Retina (tissue), 1 donor: ENCODE data around the gene ZNF205.
A peak's percentile ranks its signal among the peaks of the same experiment; 100 is the strongest.

Experiments
- DNase-seq: peaks from one replicate; pipeline ENCODE4 v3.0.0-alpha.2; 2016

Gene ZNF205

DNA sequence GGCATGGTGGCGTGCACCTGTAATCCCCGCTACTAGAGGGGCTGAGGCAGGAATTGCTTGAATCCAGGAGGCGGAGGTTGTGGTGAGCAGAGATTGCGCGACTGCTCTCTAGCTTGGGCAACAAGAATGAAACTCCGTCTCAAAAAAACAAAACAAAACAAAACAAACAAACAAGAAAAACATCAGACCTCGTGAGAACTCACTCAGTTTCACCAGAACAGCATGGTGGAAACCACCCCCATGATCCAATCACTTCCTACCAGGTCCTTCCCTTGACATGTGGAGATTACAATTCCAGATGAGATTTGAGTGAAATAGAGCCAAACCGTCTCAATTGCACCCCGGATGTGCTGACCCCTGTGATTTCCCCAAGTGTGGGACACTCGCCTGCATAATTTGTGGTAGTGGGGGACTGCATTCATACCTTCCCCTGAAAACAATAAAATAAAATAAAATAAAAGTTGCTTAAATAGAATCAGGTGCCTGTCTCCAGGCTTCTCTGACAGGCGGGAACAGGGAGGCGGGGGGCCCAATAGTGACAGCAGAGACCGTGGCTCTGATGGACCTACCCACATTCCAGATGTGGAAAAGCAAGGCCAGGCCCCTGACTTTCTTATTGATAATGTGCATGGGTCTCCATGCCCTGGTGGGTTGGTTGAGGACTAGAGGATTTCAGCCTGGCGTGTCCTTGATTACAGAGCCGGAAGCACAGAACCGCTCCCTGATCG is 26.4 kb upstream of the ZNF205 start:
- DNase-seq, result no peak

DNA sequence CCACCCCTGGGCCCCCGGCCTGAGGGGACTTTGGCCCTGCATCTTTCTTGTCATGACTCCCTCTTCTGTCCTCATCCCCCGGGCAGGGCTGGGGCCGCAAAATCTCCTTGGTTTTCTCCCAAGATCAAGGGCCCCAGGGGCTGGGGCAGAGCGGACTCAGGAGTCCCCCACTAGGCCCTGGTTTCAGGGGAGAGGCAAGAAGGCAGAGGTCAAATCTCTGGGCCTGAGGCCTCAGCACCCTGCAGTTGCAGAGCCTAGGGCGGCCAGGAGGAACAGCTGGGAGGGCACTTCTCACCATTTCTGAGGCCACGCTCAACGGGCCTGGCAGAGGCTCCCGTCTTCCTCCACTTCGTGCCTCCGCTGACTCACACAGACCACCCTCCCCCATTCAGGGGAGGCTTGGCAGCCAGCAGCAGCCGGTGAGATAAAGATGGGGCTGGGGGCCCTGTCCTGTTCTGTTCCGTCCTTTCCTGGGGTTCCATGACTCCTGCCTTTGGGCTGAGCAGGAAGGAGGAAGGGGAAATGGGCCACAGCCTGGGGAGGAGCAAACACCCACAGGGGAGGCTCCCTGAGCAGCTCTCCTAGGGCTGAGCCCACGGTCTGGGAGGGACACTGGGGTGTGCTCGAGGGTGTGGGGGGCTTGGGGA is 25.7 kb upstream of the ZNF205 start:
- no peak for DNase-seq

DNA sequence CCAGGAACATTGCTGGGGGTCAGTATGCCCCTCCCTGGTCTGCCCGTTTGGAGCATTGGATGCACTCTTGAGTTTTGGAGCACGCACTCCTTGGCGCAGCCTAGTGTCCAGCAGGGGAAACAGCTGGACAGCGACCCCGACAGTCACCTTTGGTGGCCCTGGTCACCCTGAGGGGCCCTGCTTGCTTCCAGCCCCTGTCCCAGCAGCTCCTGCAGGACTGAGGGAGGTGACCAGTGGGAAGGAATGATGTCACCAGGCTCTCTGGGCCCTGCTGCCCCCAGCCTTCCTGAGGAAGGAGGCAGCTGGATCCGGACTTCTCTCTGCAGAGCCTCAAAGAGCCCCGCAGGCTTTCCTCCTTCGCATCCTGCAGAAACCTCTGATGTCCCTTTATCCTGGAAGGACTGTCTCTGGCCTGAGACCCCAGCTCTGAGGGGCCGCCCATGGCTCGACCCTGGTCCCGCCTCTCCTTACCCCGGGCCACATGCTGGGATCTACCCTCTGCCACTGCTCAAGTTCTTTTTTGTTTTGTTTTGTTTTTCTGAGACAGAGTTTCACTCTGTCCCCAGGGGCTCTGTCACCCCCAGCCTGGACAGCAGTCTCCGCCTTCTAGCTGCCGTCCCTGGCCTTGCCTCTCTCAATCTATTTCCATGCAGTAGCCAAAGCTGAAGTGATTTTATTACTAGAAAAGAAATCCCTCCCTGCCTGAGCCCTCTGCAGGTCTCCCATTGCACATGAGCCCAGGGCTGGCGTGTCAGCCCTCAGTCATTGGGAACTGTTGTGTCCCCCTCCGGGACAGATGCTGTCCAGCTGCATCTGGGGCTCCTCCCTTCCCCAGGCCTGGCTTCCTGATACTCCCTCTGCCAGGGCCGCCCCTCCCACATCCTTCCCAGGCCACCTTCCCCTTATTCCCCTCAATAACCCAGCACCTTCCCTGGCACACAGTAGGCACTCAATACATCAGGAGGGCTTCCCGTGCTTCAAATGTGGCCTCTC is 24.8 kb upstream of the ZNF205 start:
- no peak for DNase-seq

DNA sequence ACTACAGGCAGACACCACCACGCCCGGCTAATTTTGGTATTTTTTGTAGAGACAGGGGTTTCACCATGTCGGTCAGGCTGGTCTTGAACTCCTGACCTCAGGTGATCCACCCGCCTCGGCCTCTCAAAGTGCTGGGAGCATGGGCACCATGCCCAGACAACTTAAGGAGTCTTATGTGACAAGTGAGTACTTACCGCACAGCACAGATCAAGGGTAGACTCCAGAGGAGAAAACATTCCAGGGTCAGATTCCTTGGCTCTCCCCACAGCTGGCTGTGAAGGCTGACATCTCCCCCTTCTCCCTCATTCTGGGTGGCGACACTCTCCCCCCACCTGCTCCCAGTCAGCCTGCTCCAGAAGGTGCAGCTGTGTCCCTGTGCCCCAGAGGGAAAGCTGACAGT is 23.9 kb upstream of the ZNF205 start:
- DNase-seq, result no peak

GRCh38 chr16:3088925-3089716 is 23.3 kb upstream of the ZNF205 start:
- no peak for DNase-seq

DNA sequence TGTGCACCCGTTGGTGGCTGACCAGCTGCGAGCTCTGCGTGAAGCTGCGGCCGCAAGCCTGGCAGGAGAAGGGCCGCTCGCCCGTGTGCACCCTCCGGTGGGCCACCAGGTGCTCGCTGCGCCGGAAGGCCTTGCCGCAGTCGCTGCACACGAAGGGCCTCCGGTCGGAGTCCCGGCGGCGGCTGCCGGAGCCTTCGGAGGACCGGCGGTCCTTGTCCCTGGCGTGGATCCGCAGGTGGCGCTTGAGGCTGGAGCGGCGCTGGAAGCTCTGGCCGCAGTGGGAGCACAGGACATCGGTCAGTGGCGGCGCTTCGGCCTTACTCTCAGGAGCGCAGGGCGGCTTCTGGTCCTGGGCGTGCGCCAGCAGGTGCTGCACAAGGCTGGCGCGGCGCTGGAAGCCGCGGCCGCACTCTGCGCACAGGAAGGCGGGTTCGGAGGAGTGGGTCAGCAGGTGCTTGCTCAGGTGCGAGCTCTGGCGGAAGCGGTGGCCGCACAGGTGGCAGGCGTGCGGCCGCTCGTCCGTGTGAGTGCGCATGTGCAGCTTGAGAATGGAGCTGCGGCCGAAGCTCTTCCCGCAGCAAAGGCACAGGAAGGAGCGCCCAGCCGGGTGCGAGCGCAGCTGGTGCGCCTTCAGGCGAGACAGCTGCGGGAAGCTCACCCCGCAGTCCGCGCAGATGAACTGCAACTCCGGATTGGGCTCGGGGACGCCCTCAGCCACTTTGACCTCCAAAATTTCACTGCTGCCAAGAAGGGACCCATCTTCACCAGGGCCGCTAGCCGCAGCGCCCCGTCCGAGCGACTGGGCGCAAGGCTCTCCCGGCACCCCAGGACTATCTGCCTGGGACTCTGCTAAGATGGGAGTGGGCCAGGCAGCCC is 22.4 kb upstream of the ZNF205 start:
- DNase-seq, result no peak

GRCh38 chr16:3091551-3091950 is 20.8 kb upstream of the ZNF205 start:
- no peak for DNase-seq

DNA sequence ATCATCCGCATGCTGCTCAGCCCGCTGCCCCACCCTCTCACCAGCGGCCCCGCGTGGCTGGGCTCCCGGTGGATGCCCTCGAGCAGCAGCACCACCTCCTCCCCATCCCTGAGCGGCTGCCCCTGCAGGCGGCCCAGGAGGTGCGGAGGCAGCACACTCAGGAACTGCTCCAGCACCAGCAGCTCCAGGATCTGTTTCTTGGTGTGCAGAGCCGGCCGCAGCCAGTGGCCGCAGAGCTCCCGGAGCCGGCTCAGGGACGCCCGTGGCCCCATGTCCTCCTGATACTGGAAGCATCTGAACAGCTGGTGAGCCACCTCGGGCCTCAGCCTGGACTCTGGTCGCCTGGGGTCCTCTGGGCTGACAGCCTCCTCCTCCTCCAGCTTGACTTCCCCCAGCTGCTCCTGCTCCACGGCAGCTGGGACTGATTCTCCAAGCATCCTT is 19.9 kb upstream of the ZNF205 start:
- DNase-seq, result no peak

GRCh38 chr16:3094289-3095027 is 17.9 kb upstream of the ZNF205 start:
- no peak for DNase-seq

DNA sequence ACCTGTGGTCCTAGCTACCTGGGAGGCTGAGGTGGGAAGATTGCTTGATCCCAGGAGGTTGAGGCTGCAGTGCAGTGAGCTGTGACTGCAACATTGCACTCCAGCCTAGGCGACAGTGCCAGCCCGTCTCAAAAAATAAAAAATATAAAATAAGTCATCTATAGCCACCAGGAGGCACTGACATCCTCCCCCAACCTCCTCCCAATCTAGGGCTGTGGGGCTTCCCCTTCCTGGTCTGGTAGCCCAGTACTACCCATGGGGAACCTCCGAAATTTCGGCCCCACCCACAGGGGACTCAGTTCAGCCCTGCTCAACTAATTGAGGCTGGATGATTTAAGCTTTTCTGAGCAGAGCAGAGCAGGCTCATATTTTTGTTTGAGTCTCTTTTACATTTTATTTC is 16.5 kb upstream of the ZNF205 start:
- no peak for DNase-seq

- DNase-seq, result no peak
These were observed 16.0 kb upstream of the ZNF205 start for GRCh38 chr16:3096362-3096761.

GRCh38 chr16:3097266-3097665 is 15.1 kb upstream of the ZNF205 start:
- DNase-seq, result no peak

GRCh38 chr16:3098459-3099394 is 13.7 kb upstream of the ZNF205 start, which contains the start of gene ZSCAN10:
Gene ZSCAN10 (minus strand): TSS chr16:3099294. CDS start chr16:3092937, 6,357 bp downstream.
- DNase-seq, result no peak

DNA sequence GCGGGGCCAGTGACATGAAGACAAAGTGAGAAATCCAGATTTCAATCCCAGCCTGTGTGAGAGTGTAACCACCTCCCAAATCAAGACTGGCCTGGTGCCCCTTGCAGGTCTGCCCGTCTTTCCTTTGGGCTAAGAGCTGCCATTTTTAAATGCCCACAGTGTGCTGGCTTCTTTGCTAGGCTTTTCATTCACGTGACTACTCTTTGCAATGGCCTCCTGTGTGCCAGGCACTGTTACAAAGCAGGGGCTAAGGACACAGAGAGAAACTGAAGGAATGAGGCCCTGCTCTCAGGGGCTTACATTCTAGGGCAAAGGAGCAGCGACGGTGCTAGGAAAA is 13.0 kb upstream of the ZNF205 start:
- DNase-seq, result no peak

- peak; percentile 78 for DNase-seq
These were observed 12.5 kb upstream of the ZNF205 start for GRCh38 chr16:3099732-3100499.

DNA sequence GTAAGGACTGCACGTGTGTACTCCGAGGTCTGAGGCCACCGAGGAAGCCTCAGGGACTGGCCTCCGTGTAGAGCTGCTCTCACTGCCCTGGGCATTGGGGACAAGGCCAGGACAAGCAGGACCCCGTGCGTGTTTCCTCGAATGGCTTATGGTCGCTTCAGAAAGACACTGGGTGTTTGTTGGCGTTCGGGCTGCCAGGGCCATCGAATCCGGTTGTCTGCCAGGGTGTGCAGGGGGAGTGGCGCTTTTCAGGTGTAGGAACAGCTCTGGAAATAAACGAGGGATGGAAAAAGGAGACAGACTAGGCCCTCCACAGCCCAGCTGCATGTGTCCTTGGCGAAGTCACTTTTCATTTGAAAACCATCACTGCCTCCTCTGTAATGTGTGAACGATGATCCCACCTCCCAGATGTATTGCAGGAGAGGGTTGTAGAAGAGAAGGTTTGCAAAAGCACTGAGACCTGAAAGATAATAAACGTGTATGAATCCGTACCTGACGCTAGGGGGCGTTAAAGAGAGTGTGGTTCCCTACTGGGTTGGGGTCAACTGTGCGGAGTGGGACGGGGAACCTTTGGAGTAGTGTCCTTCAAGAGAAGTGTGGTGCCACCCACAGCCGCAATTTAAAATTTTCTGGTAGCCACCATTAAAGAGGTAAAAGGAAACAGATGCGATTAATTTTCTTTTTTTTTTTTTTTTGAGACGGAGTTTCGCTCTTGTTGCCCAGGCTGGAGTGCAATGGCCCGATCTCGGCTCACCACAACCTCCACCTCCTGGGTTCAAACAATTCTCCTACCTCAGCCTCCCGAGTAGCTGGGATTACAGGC is 11.2 kb upstream of the ZNF205 start:
- no peak for DNase-seq

DNA sequence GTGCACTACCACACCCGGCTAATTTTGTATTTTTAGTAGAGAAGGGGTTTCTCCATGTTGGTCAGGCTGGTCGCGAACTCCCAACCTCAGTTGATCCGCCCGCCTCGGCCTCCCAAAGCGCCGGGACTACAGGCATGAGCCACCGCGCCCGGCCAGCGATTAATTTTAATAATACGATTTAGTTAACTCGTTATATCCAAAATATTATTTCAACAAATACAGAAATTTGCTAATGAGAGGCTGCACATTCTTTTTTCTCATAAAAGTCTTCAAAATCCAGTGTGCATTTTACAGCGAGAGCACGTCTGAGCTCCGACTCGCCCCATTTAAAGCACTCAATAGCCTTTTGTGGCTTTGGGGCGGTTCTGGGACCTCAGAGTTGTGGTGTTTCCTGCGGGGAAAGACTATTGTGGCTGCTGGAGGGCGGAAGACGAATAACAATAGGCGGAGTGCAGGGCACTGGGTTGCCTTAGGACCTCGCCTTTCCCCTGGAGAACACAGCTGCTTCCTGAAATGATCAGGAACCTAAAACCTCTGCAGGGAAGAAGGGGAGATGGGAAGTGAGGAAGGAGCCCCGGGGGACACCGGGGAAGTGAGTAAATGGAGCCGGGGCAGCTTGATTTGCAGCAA is 10.4 kb upstream of the ZNF205 start:
- no peak for DNase-seq
